Fibroblast of lung (primary cell): Measurements from ENCODE around the gene XYLT1. TPM values are rescaled to one million over a fixed set of nuclear protein-coding genes. Genes with fewer than 3 reads are reported as not detected.

Experiments used
- DNase-seq, 2 donors: peaks; one replicate each; pipeline versions ENCODE4 v3.0.0 to v3.0.0-alpha.2; 2010; ENCODE audit warnings: low read depth in 2 of 2
- H2AFZ ChIP-seq: 2 replicates; pipeline ENCODE4 v1.5.1; 2012; ENCODE audit warnings: low read length, control low read depth, inconsistent platforms
- H3K27ac ChIP-seq: 2 replicates; pipeline ENCODE4 v1.5.1; 2011; ENCODE audit warnings: low read length, control low read depth; ENCODE audit not compliant: insufficient read depth
- H3K27me3 ChIP-seq: 2 replicates; pipeline ENCODE4 v1.5.1; 2011; ENCODE audit warnings: mild to moderate bottlenecking, low read length; ENCODE audit not compliant: control insufficient read depth, insufficient read depth
- H3K36me3 ChIP-seq: 2 replicates; pipeline ENCODE4 v1.5.1; 2011; ENCODE audit warnings: low read length; ENCODE audit not compliant: control insufficient read depth, insufficient read depth
- H3K4me1 ChIP-seq: 2 replicates; pipeline ENCODE4 v1.5.1; 2011; ENCODE audit warnings: low read length; ENCODE audit not compliant: control insufficient read depth, insufficient read depth; ENCODE audit errors: extremely low read depth
- H3K4me2 ChIP-seq: 2 replicates; pipeline ENCODE4 v1.5.1; 2011; ENCODE audit warnings: low read length, control low read depth; ENCODE audit not compliant: insufficient read depth; ENCODE audit errors: extremely low read depth
- H3K4me3 ChIP-seq, 4 experiments: fragments of 200-600 bp in 1 of 4; sonication (generic) in 1 of 4; replicated peaks in 1 of 4; 2 replicates each; pipeline ENCODE4 v1.5.1; 2011 to 2016; ENCODE audit warnings: low read length in 4 of 4, low read depth in 3 of 4, mild to moderate bottlenecking in 3 of 4, control low read depth in 2 of 4, inconsistent platforms in 1 of 4, mixed read lengths in 1 of 4; ENCODE audit not compliant: insufficient read depth in 1 of 4; ENCODE audit errors: control extremely low read depth in 1 of 4
- H3K79me2 ChIP-seq: 2 replicates; pipeline ENCODE4 v1.5.1; 2012; ENCODE audit warnings: mild to moderate bottlenecking, low read length, inconsistent platforms; ENCODE audit not compliant: control insufficient read depth, insufficient read depth
- H3K9ac ChIP-seq: 2 replicates; pipeline ENCODE4 v1.5.1; 2011; ENCODE audit warnings: mild to moderate bottlenecking, low read length, control low read depth; ENCODE audit not compliant: insufficient read depth
- H3K9me3 ChIP-seq: 2 replicates; pipeline ENCODE4 v1.5.1; 2012; ENCODE audit warnings: low read depth, low read length; ENCODE audit not compliant: control insufficient read depth, insufficient read depth
- H4K20me1 ChIP-seq: 2 replicates; pipeline ENCODE4 v1.5.1; 2011; ENCODE audit warnings: low read length; ENCODE audit not compliant: control insufficient read depth, insufficient read depth; ENCODE audit errors: extremely low read depth
- EZH2 ChIP-seq: IDR thresholded peaks from 2 replicates; pipeline ENCODE4 v1.5.1; 2012; ENCODE audit warnings: low read length, control low read depth, mild to moderate bottlenecking; ENCODE audit errors: missing control alignments
- polyA plus RNA-seq, 2 donors: library from polyadenylated mRNA; depleted of rRNA in 1 of 2; stranded (reverse) in 1 of 2; unstranded in 1 of 2; fragments of >200 nt; gene quantifications; 2 replicates each; pipeline ENCODE4 v1.2.1, GENCODE V29; 2011 to 2012; ENCODE audit warnings: missing spikeins in 1 of 2
- total RNA-seq: library from RNA; depleted of rRNA; stranded (reverse); fragments of >200 nt; gene quantifications from 2 replicates; pipeline ENCODE4 v1.2.1, GENCODE V29; 2014
- TF ChIP-seq, protein P1 (sequence below), 2 donors: IDR thresholded peaks in 1 of 2; conservative IDR thresholded peaks in 1 of 2; 1 replicate in 1 of 2; 2 replicates in 1 of 2; pipeline ENCODE4 v1.5.1; 2011 to 2012; ENCODE audit warnings: low read length in 2 of 2, control low read depth in 1 of 2, inconsistent platforms in 1 of 2, low read depth in 1 of 2, mild to moderate bottlenecking in 1 of 2

The XYLT1 gene
- total and polyA plus RNA-seq, 2 donors (not counting 1 experiment from before 2014, with no cell fraction given): 9.3 to 21.8 TPM

DNA sequence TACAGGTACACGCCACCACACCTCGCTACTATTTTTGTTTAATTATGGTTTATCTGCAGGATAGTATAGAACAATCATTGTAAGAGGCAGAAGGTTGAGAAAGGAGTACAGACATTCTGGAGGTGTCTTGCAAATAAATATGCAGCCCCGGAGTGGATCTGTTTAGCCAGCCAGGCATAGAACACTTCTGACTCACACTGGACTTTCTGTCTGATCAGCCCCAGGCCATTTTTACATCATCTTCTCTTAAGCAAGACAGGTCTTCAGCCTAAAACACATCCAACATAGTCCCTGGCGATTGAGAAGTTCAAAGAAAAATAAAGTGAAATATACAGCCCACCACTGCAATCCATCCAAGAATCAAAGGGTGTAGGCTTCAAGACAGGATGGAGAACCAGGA is 81.4 kb downstream of the XYLT1 start:
- TF ChIP-seq, protein P1, sequence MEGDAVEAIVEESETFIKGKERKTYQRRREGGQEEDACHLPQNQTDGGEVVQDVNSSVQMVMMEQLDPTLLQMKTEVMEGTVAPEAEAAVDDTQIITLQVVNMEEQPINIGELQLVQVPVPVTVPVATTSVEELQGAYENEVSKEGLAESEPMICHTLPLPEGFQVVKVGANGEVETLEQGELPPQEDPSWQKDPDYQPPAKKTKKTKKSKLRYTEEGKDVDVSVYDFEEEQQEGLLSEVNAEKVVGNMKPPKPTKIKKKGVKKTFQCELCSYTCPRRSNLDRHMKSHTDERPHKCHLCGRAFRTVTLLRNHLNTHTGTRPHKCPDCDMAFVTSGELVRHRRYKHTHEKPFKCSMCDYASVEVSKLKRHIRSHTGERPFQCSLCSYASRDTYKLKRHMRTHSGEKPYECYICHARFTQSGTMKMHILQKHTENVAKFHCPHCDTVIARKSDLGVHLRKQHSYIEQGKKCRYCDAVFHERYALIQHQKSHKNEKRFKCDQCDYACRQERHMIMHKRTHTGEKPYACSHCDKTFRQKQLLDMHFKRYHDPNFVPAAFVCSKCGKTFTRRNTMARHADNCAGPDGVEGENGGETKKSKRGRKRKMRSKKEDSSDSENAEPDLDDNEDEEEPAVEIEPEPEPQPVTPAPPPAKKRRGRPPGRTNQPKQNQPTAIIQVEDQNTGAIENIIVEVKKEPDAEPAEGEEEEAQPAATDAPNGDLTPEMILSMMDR (conservative IDR thresholded peaks at IDR 0.05 in 1 of 2, IDR thresholded peaks at IDR 0.05 in 1 of 2; ENCODE audit: low read depth in 1 of 2, low read length in 2 of 2): no peak
- TF ChIP-seq EZH2: no peak
- Histone ChIP-seq H4K20me1 (no peaks in the 10 kb centered on the region), H3K4me3 (no peak overlapping the region), H3K4me1 (no peaks in the 10 kb centered on the region), H2AFZ (no peak overlapping the region), H3K36me3 (no peaks in the 10 kb centered on the region), H3K9ac (no peak overlapping the region), H3K79me2 (no peaks in the 10 kb centered on the region), H3K9me3 (no peaks in the 10 kb centered on the region), H3K27ac (no peak overlapping the region), H3K4me2 (no peak overlapping the region), H3K27me3 (no peaks in the 10 kb centered on the region)
- peak in 1 of 2 donors; percentile 55 for DNase-seq

GRCh38 chr16:17387256-17387655 is 83.5 kb downstream of the XYLT1 start:
- Histone ChIP-seq H3K4me1 (no peaks in the 10 kb centered on the region), H3K4me3 (no peak overlapping the region), H3K4me2 (no peak overlapping the region), H4K20me1 (no peaks in the 10 kb centered on the region), H3K9me3 (no peaks in the 10 kb centered on the region), H3K27me3 (no peaks in the 10 kb centered on the region), H2AFZ (no peak overlapping the region), H3K9ac (no peak overlapping the region), H3K36me3 (no peaks in the 10 kb centered on the region), H3K79me2 (no peaks in the 10 kb centered on the region), H3K27ac (no peak overlapping the region)
- no peak for DNase-seq
- TF ChIP-seq, protein P1 (conservative IDR thresholded peaks at IDR 0.05 in 1 of 2, IDR thresholded peaks at IDR 0.05 in 1 of 2; ENCODE audit: low read depth in 1 of 2, low read length in 2 of 2): no peak
- no peak for TF ChIP-seq EZH2

DNA sequence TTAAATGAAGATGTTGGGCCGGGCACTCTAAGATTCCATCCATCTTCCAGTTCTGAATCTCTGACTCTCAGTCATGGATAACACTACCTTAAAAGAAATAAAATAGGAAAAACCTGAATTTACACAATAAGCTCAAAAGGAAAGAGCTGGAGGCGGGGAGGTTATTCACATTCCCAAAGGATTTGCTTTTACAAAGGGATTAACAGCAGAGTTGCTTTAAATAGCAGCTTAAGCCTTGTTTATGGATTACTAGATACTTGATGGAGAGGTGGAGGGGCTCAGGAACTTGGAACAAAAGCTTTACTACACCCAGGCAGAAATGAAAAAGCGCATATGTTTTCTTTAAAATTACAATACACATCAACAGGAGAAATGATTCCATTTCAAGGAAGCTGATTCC is 84.5 kb downstream of the XYLT1 start:
- Histone ChIP-seq H3K79me2 (no peaks in the 10 kb centered on the region), H3K9ac (no peak overlapping the region), H4K20me1 (no peaks in the 10 kb centered on the region), H3K4me2 (no peak overlapping the region), H3K27me3 (no peaks in the 10 kb centered on the region), H3K36me3 (no peaks in the 10 kb centered on the region), H3K4me1 (no peaks in the 10 kb centered on the region), H3K27ac (no peak overlapping the region), H2AFZ (no peak overlapping the region), H3K9me3 (no peaks in the 10 kb centered on the region), H3K4me3 (no peak overlapping the region)
- no peak for DNase-seq
- TF ChIP-seq EZH2: no peak
- TF ChIP-seq, protein P1 (conservative IDR thresholded peaks at IDR 0.05 in 1 of 2, IDR thresholded peaks at IDR 0.05 in 1 of 2; ENCODE audit: low read depth in 1 of 2, low read length in 2 of 2): no peak
